Stimulated activated effector memory CD8-positive, alpha-beta T cell treated with anti-CD3 and anti-CD28 coated beads, Interleukin-12 subunit alpha, Interleukin-12 subunit beta, amount 100 ng/mL, for 72 hours (primary cell): ENCODE data around the gene GSDMA.
A peak's percentile ranks its signal among the peaks of the same experiment; 100 is the strongest.

Source experiments
- ATAC-seq: fragments of 150-1000 bp; cut with Tn5 transposase; 2 replicates; pipeline ENCODE4 v1.10.0; 2021
- DNase-seq, 2 donors: peaks; one replicate each; pipeline ENCODE4 v3.0.0; 2021 to 2022; ENCODE audit warnings: low spot score in 2 of 2
- H3K27ac Mint-ChIP-seq: one replicate; pipeline ENCODE4 v1.8.0; 2022; ENCODE audit warnings: mild to moderate bottlenecking, mixed read lengths
- H3K36me3 Mint-ChIP-seq: one replicate; pipeline ENCODE4 v1.8.0; 2022; ENCODE audit warnings: mild to moderate bottlenecking, mixed read lengths
- H3K4me1 Mint-ChIP-seq: one replicate; pipeline ENCODE4 v1.8.0; 2022; ENCODE audit warnings: mixed read lengths
- H3K4me3 Mint-ChIP-seq: one replicate; pipeline ENCODE4 v1.8.0; 2022; ENCODE audit warnings: mild to moderate bottlenecking, mixed read lengths
- H3K9me3 Mint-ChIP-seq: one replicate; pipeline ENCODE4 v1.8.0; 2022; ENCODE audit warnings: mixed read lengths

GSDMA gene, protein sequence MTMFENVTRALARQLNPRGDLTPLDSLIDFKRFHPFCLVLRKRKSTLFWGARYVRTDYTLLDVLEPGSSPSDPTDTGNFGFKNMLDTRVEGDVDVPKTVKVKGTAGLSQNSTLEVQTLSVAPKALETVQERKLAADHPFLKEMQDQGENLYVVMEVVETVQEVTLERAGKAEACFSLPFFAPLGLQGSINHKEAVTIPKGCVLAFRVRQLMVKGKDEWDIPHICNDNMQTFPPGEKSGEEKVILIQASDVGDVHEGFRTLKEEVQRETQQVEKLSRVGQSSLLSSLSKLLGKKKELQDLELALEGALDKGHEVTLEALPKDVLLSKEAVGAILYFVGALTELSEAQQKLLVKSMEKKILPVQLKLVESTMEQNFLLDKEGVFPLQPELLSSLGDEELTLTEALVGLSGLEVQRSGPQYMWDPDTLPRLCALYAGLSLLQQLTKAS

DNA sequence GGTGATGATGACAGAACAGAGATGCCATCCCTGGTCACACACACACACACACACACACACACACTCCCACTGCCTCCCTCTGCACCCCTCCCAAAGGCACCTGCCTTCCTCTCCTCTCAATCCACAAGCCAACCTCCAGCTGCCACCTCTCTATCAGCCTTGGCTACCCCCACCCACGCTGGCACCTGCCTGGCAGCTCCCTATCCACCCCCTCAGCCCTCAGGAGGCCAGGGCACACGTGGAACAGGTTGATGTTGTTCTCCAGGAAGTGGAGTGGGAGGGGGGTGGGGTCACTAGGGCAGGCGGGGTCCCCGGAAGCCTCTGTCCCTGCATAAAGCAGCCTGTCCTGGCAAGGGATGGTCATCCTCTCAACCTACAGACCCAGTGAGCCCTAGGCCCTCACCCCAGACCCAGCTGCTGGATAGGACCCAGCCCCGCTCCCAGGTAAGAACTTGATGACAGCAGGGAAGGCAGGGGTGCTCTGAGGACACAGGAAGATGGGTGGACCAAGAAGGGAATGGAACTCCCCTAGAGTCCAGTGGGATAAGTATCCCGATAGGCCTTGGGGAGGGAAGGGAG lies at the start of gene GSDMA:
GSDMA (plus strand) TSS at position 363 of the 579 bp plus-strand sequence. CDS start 2,684 bp downstream, outside the sequence.
- Mint-ChIP-seq H3K4me1 (peaks cover 29% of the 10 kb centered on the region), H3K4me3 (no peak within 1 kb of the TSS)

DNA sequence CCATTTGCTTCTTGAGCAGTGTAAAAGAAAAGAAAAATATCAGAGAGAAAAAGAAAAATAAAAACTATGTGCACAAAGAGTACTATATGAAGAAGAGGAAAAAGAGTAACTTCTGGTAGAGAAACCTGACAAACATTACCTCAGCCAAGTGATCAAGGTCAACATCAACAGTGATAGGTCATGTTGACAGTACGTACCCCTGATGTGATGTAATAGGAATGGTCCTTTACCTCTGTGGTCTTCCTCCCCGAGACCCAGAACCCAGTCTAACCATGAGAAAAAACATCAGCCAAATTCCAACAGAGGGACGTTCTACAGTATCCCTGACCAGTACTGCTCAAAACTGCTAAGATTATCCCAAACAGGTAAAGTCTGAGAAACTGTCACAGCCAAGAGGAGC lies 48.8 kb upstream of the GSDMA start:
- Mint-ChIP-seq H3K36me3 (peaks cover 89% of the 10 kb centered on the region), H3K4me3 (no peak overlapping the region), H3K27ac (no peak overlapping the region)

More for the DNA sequence above, at the start of gene GSDMA:
- DNase-seq (no peak), ATAC-seq (no peak)
- Mint-ChIP-seq H3K9me3 (no peaks in the 10 kb centered on the region), H3K27ac (peak within 1 kb of the TSS; percentile 17), H3K36me3 (peaks cover 11% of the 10 kb centered on the region)

DNA sequence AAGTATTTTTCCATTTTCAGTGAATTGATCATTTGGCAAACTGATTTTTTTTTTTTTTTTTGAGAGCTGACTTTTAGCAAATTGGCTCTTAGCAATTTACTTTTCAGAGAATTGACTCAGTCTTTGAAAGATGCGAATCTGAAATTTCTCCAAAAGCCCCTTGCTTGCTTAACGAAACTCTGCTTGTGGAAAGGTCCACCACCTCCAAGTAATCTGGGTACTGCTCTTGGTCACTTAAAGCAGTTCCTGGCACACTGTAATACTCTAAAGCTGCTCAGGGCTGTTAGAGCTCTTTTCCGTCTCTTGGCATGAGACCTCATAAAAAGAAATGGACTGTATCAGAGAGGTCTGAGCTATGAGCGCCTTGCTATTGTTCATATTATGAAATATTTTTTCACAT lies 47.2 kb upstream of the GSDMA start:
- peak; percentile 88 for ATAC-seq

More for the DNA sequence above, 48.8 kb upstream of the GSDMA start:
- Mint-ChIP-seq H3K4me1 (peaks cover 34% of the 10 kb centered on the region), H3K9me3 (no peaks in the 10 kb centered on the region)
- no peak for ATAC-seq
- DNase-seq, result no peak

DNA sequence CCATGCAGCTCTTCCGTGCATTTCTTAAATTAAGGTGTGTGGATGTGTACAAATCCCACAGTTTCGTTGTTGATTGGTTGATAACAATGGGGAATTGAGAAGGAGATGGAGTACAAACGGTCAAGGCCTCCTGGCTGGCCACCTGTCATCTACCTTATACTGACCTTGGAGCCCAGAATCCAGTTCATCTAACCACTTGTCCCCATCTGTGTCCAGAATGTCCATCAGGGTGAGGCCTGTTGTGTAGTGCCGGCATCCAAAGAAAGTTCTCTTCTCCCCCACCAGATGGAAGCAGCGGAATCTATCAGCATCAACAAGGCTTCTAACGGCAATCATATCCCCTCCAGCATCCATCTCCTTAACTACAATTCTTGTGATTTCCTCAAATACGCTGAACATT lies 45.9 kb upstream of the GSDMA start:
- no peak for ATAC-seq
- Mint-ChIP-seq H3K4me1 (peaks cover 58% of the 10 kb centered on the region), H3K9me3 (no peaks in the 10 kb centered on the region), H3K27ac (peak overlapping the region; percentile 84), H3K36me3 (peaks cover 81% of the 10 kb centered on the region), H3K4me3 (no peak overlapping the region)
- DNase-seq, result no peak

More for the DNA sequence above, 47.2 kb upstream of the GSDMA start:
- Mint-ChIP-seq H3K27ac (peak overlapping the region; percentile 65), H3K4me1 (peaks cover 45% of the 10 kb centered on the region), H3K9me3 (no peaks in the 10 kb centered on the region), H3K4me3 (peak overlapping the region; percentile 14), H3K36me3 (peaks cover 81% of the 10 kb centered on the region)
- DNase-seq, result no peak

DNA sequence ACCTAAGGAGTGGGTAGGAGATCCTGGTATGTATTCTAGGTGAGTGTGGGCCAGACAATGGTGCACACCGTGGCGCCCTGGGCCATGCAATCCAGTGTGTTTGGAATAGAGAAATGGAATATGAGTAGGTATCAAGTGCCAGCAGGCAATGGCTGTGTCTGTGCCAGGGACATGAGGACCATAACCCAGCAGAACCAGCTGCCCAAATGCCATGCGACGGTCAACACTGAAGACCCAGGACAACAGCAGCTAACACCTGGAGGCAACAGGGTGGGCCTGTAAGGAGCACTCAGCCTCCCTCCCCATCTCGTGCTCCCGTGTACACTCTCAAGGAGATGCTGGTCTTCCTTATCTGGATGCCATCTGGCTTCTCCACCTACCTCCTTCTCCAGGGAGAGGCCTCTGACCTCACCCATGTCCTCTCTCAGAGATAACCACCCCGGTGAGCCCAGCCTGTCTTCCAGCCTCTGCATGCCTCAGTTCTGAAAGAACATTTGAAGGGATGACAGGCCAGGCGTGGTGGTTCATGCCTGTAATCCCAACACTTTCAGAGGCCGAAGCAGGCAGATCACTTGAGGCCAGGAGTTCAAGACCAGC lies 43.6 kb upstream of the GSDMA start:
- peaks cover 81% of the 10 kb centered on the region for H3K36me3 Mint-ChIP-seq
- H3K4me3 Mint-ChIP-seq, result no peak overlapping the region
- peaks cover 77% of the 10 kb centered on the region for H3K4me1 Mint-ChIP-seq
- H3K27ac Mint-ChIP-seq, result peak overlapping the region; percentile 40
- no peaks in the 10 kb centered on the region for H3K9me3 Mint-ChIP-seq
- ATAC-seq (no peak), DNase-seq (no peak)

DNA sequence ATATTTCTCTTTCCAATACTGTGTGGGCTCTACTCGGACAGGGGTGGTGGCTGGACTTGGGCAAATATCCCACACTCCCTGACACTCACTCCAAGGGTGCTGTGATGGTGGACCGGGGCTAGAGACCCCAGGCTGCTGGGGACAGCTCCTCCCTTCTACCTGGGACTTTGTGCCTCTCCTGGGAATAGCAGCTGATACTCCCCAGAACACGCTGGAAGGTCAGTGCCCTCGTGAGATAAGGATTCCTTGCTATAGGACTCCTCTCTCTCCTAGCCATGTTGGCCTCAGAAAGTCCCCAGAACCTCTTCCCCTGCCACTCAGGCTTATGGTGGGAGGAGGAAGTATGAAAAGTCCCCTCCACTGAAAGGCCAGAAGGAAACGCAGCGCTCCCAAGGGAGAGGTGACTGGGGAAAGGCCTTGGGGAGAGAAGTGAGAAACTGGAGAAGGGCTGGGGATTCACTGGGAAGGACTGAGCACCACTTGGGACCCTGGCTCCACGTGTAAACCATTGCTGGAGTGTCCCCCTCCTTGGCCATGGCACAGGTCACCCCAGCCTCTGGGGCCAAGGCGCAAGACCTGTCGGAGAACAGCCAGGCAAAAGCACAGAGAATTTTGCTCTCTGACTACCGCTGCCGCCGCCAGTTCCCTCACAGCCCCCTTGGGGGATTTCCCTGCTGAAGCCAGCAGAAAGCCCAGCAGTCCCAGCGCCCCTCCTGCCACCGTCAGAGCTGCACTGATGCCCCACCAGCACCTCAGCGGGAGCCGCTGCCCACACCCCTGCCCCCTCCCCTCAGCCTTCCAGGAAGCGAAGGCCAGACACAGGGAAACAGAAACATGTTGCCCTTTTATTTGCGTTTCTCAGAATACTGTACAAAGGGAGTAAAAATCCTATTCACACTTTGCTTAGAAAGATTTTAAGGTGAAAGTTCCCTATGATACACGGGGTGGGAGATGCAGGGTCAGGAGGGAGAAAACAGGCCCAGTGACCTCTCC lies 42.3 kb upstream of the GSDMA start:
- H3K4me1 Mint-ChIP-seq, result peaks cover 85% of the 10 kb centered on the region
- no peaks in the 10 kb centered on the region for H3K9me3 Mint-ChIP-seq
- H3K27ac Mint-ChIP-seq, result peak overlapping the region; percentile 95
- DNase-seq, result peak in 1 of 2 donors; percentile 79
- H3K4me3 Mint-ChIP-seq, result peak overlapping the region; percentile 52
- peaks cover 80% of the 10 kb centered on the region for H3K36me3 Mint-ChIP-seq
- peak; percentile 73 for ATAC-seq

GRCh38 chr17:39921323-39921722 lies 41.5 kb upstream of the GSDMA start:
- peak overlapping the region; percentile 95 for H3K27ac Mint-ChIP-seq
- H3K36me3 Mint-ChIP-seq, result peaks cover 77% of the 10 kb centered on the region

GRCh38 chr17:39922006-39922405 lies 40.8 kb upstream of the GSDMA start:
- DNase-seq (no peak), ATAC-seq (no peak)
- peak overlapping the region; percentile 52 for H3K4me3 Mint-ChIP-seq
- H3K36me3 Mint-ChIP-seq, result peaks cover 70% of the 10 kb centered on the region
- H3K27ac Mint-ChIP-seq, result peak overlapping the region; percentile 95
- no peaks in the 10 kb centered on the region for H3K9me3 Mint-ChIP-seq
- H3K4me1 Mint-ChIP-seq, result peaks cover 82% of the 10 kb centered on the region

More at GRCh38 chr17:39921323-39921722, 41.5 kb upstream of the GSDMA start:
- peaks cover 89% of the 10 kb centered on the region for H3K4me1 Mint-ChIP-seq
- H3K9me3 Mint-ChIP-seq, result no peaks in the 10 kb centered on the region
- H3K4me3 Mint-ChIP-seq, result peak overlapping the region; percentile 52
- DNase-seq (peak in 1 of 2 donors; percentile 68), ATAC-seq (peak; percentile 67)

GRCh38 chr17:39923230-39923629 lies 39.6 kb upstream of the GSDMA start:
- H3K9me3 Mint-ChIP-seq, result no peaks in the 10 kb centered on the region
- H3K4me1 Mint-ChIP-seq, result peaks cover 82% of the 10 kb centered on the region
- no peak for ATAC-seq
- peak overlapping the region; percentile 95 for H3K27ac Mint-ChIP-seq
- peak overlapping the region; percentile 28 for H3K4me3 Mint-ChIP-seq
- H3K36me3 Mint-ChIP-seq, result peaks cover 64% of the 10 kb centered on the region
- no peak for DNase-seq

DNA sequence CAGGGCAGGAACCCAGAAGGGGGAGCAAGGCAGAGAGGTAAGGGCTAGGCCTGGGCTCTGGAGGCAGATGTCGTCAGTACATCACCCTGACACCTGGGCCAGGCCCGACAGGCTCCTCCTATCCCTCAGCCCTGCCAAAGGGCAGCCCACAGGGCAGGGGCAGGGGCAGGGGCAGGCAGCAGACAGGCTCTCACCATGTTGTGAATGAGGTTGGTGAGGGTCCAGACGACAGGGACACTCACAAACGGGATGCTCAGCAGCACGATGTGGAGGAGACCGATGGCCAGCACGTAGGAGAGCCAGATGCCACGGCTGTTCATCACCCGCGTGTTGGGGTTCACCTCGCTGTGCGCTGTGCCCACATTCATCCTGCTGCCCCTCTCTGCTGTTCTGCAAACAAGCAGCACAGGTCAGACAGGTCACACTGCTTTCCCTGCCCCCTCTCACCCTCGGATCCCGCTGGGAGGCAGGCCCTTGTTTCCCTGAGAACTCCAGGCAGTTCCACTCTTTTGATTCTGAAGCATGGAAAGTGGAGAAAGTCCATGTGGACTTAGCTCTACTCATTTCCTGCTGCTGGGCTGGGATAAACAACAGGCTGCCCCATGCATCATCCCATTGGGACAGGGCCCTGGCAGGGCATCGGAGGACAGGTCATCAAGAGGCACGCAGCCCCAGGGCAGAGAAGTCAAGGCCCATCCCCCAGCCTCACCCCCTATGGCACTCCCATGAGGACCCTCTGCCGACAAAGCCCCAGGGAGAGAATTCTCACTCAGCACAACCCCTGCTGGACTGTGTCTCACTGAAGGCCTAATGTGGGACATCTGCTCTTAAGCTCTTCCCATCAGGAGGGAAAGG lies 38.7 kb upstream of the GSDMA start:
- Mint-ChIP-seq H3K9me3 (no peaks in the 10 kb centered on the region), H3K27ac (peak overlapping the region; percentile 95), H3K4me3 (peak overlapping the region; percentile 79), H3K36me3 (peaks cover 61% of the 10 kb centered on the region), H3K4me1 (peaks cover 79% of the 10 kb centered on the region)
- no peak for DNase-seq
- ATAC-seq, result no peak

DNA sequence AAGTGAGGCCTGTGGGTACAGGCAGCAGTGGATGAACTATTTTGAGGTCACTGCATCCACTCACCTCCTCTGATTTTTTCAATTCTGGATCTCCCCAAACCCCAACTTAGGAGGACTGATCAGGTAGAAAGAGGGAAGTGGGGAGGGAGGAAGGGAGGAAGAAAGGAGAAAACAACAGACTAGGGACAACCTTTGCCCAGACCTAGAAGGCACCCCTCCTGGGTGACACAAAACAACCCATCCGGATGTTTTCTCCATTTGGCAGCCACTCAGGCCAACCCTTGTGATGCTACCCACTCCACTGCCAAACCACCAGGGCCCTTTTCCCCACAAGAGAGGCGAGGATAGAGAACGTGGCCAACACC lies 38.1 kb upstream of the GSDMA start:
- ATAC-seq, result no peak
- H3K4me3 Mint-ChIP-seq, result peak overlapping the region; percentile 79
- H3K9me3 Mint-ChIP-seq, result no peaks in the 10 kb centered on the region
- no peak for DNase-seq
- peaks cover 54% of the 10 kb centered on the region for H3K36me3 Mint-ChIP-seq
- H3K4me1 Mint-ChIP-seq, result peaks cover 80% of the 10 kb centered on the region
- peak overlapping the region; percentile 95 for H3K27ac Mint-ChIP-seq

DNA sequence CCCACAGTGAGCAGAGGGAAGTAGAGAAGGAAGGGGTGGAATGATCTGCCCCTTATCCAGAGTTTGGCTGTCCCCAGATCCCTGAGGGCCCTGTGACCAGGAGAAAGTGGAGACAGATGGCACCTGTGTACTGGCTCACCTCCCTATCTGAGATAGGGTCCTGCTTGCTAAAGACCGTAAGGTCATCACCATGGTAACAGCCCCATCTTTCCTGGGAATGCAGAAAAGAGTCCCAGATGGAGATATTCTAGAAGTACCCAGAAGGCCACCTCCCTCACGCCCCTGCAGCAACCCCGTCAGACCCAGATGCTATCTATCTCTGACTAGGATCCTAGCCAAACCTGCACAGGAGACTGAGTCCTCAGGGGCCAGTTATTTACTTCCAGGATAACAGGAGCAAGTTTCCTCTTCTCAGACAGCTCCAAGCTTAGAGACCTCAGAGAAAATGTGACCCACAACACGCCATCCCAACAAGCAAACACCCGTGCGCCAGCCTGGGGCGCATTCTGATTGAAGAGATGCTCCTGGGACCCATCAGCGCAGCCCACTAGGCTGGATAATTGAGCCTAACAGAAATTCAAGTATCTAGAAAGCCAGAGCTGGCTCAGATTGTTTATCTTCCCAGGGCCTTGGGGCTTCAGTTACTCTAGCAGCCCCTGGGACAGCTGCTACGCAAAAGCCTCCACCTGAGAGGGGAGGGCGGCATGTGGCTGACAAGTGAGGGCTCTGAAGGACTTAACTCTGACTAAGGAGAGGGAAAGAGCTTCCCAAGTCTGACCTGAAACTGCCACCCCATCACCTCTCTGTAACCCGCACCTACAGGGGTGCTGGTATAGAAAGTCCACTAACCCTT lies 37.3 kb upstream of the GSDMA start:
- Mint-ChIP-seq H3K4me1 (peaks cover 75% of the 10 kb centered on the region), H3K27ac (peak overlapping the region; percentile 95), H3K9me3 (no peaks in the 10 kb centered on the region), H3K4me3 (peak overlapping the region; percentile 79), H3K36me3 (peaks cover 54% of the 10 kb centered on the region)
- DNase-seq, result no peak
- ATAC-seq, result no peak

DNA sequence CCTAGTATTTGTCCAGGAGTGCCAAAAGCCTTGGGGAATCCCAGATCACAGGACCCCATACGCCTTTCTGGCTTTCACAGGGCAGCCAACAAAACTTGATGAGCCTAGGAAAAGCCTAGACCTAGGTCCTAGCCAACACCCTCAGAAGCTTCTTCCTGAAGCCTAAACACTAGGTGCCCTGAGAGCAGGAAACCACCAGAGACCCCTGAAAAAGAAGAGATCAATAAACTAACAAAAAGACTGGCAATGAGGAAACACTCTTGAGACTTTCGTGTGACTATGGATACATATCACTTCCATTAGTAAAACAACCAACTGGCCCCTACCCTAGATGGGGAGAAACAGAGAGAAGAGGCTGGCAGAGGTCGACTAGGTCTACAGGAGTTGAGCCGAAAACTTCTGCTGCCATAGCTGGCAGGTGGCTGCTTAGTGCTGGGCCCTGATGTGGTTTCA lies 36.6 kb upstream of the GSDMA start:
- H3K4me3 Mint-ChIP-seq, result peak overlapping the region; percentile 79
- peaks cover 69% of the 10 kb centered on the region for H3K4me1 Mint-ChIP-seq
- peak overlapping the region; percentile 95 for H3K27ac Mint-ChIP-seq
- ATAC-seq, result no peak
- no peak for DNase-seq
- H3K36me3 Mint-ChIP-seq, result peaks cover 48% of the 10 kb centered on the region
- no peaks in the 10 kb centered on the region for H3K9me3 Mint-ChIP-seq
